ENCODE data around the gene MGMT. TPM values are rescaled to one million over a fixed set of nuclear protein-coding genes. Genes with fewer than 3 reads are reported as not detected.

Gene MGMT
- polyA plus RNA-seq, 1 of the 3 experiments (the other 2 are of a cell fraction): 10.8 TPM

- TF ChIP-seq CTCF (IDR thresholded peaks at IDR 0.05) (no peak), CHD2 (IDR thresholded peaks at IDR 0.05; ENCODE audit: low read length, partially characterized antibody) (no peak), FOXJ3 (CRISPR knock-in tag; IDR thresholded peaks at IDR 0.05) (no peak), JUND (IDR thresholded peaks at IDR 0.05) (no peak), SMC3 (IDR thresholded peaks at IDR 0.05; ENCODE audit: low read depth, low read length) (no peak), MAX (IDR thresholded peaks at IDR 0.05; ENCODE audit: low read depth) (no peak), YY1 (IDR thresholded peaks at IDR 0.05; ENCODE audit: low read depth) (no peak), GATA2 (CRISPR knock-in tag; IDR thresholded peaks at IDR 0.05) (no peak), NFIC (IDR thresholded peaks at IDR 0.05; ENCODE audit: borderline replicate concordance) (no peak), EZH2phosphoT487 (IDR thresholded peaks at IDR 0.05; ENCODE audit: borderline replicate concordance, low read depth) (no peak), TCF12 (IDR thresholded peaks at IDR 0.05) (no peak), NRF1 (IDR thresholded peaks at IDR 0.05; ENCODE audit: low read depth, low read length) (no peak)
These were observed 238.6 kb downstream of the MGMT start (continued) for GRCh38 chr10:129705676-129706075.

GRCh38 chr10:129706081-129706480 lies 239.0 kb downstream of the MGMT start:
- no peak overlapping the region for H3K9ac ChIP-seq
- ChIA-PET CTCF (interaction anchor here (0.9 kb wide), 1 partner anchor 675 kb away, joined by 4 read pairs; no protein-coding TSS in a partner anchor), POLR2A (no interaction called here)
- H2AFZ ChIP-seq (ENCODE audit: low read depth): no peak overlapping the region
- H3K4me3 ChIP-seq (ENCODE audit: low read depth in 2 of 2, low read length in 1 of 2): no peak overlapping the region
- no peaks in the 10 kb centered on the region for H3K9me3 ChIP-seq
- no peaks in the 10 kb centered on the region for H3K79me2 ChIP-seq (ENCODE audit: insufficient read depth)
- H3K9me2 ChIP-seq: no peaks in the 10 kb centered on the region
- no peaks in the 10 kb centered on the region for H4K20me1 ChIP-seq (ENCODE audit: insufficient read depth)
- DNase-seq: no peak
- WGBS (ENCODE audit: low lambda C conversion rate): 85% methylated on average over 19 of the region's 19 CpGs
- TF ChIP-seq USF2 (IDR thresholded peaks at IDR 0.05; ENCODE audit: borderline replicate concordance, low read depth, low read length) (no peak), FOXJ3 (CRISPR knock-in tag; IDR thresholded peaks at IDR 0.05) (no peak), REST (IDR thresholded peaks at IDR 0.05; ENCODE audit: low read depth, low read length) (no peak), FOSL2 (IDR thresholded peaks at IDR 0.05; ENCODE audit: borderline replicate concordance, low read depth) (no peak), JUND (IDR thresholded peaks at IDR 0.05) (no peak), CTCF (IDR thresholded peaks at IDR 0.05) (no peak), ZBTB33 (IDR thresholded peaks at IDR 0.05; ENCODE audit: borderline replicate concordance, low read depth) (no peak), RFX5 (IDR thresholded peaks at IDR 0.05; ENCODE audit: low read length) (no peak), EZH2phosphoT487 (IDR thresholded peaks at IDR 0.05; ENCODE audit: borderline replicate concordance, low read depth) (no peak), RXRA (IDR thresholded peaks at IDR 0.05; ENCODE audit: borderline replicate concordance, low read depth) (no peak), YY1 (IDR thresholded peaks at IDR 0.05; ENCODE audit: low read depth) (no peak), NFIC (IDR thresholded peaks at IDR 0.05; ENCODE audit: borderline replicate concordance) (no peak), TCF12 (IDR thresholded peaks at IDR 0.05) (no peak)
- H3F3A ChIP-seq (replicated peaks; ENCODE audit: insufficient read depth): no peaks in the 10 kb centered on the region
- H3K27ac ChIP-seq (ENCODE audit: low read depth in 2 of 2, low read length in 1 of 2): no peak overlapping the region
- no peaks in the 10 kb centered on the region for H3K36me3 ChIP-seq (replicated peaks in 1 of 2; ENCODE audit: control insufficient read depth in 1 of 2, insufficient read depth in 2 of 2, low read length in 1 of 2)
- H3K4me1 ChIP-seq (ENCODE audit: control insufficient read depth in 1 of 2, insufficient read depth in 2 of 2, low read depth in 1 of 2, low read length in 1 of 2): peaks cover 0 to 10% of the 10 kb centered on the region in 2 experiments; a peak in 1 of 4 replicates
- H3K27me3 ChIP-seq (ENCODE audit: insufficient read depth): no peaks in the 10 kb centered on the region
- no peak overlapping the region for H3K4me2 ChIP-seq

Measured in SK-N-SH (cell line).